HepG2 (cell line): ENCODE measurements around the gene SLC22A14. TPM values are rescaled to one million over a fixed set of nuclear protein-coding genes. Genes with fewer than 3 reads are reported as not detected.

ENCODE experiments used
- ATRX ChIP-seq: sonication (generic); formaldehyde crosslinking; IDR thresholded peaks from 2 replicates; pipeline ENCODE4 v1.4.0; 2020; ENCODE audit warnings: missing genetic modification reagents, borderline replicate concordance
- CHCHD3 ChIP-seq: sonication (generic); formaldehyde crosslinking; IDR thresholded peaks from 2 replicates; pipeline ENCODE4 v1.8.0; 2022; ENCODE audit warnings: mild to moderate bottlenecking, missing genetic modification reagents, moderate library complexity
- ELF1 ChIP-seq: sonication (generic); formaldehyde crosslinking; IDR thresholded peaks from 2 replicates; pipeline ENCODE4 v1.4.0; 2020; ENCODE audit warnings: missing genetic modification reagents
- ELF4 ChIP-seq: sonication (generic); formaldehyde crosslinking; IDR thresholded peaks from 2 replicates; pipeline ENCODE4 v1.5.0; 2020; ENCODE audit warnings: missing genetic modification reagents, mild to moderate bottlenecking, moderate library complexity, borderline replicate concordance
- FOXC1 ChIP-seq: sonication (generic); formaldehyde crosslinking; IDR thresholded peaks from 2 replicates; pipeline ENCODE4 v1.8.0; 2022; ENCODE audit warnings: mild to moderate bottlenecking, missing genetic modification reagents, borderline replicate concordance
- GZF1 ChIP-seq: sonication (generic); formaldehyde crosslinking; IDR thresholded peaks from 2 replicates; pipeline ENCODE4 v1.5.1; 2020; ENCODE audit warnings: mild to moderate bottlenecking, missing genetic modification reagents
- IRX3 ChIP-seq: sonication (generic); formaldehyde crosslinking; IDR thresholded peaks from 2 replicates; pipeline ENCODE4 v1.8.1; 2023; ENCODE audit warnings: mild to moderate bottlenecking, low read depth, missing genetic modification reagents, borderline replicate concordance
- NCOR1 ChIP-seq: fragments of 200-600 bp; sonication (generic); IDR thresholded peaks from 2 replicates; pipeline ENCODE4 v1.7.0; 2017; ENCODE audit warnings: antibody characterized with exemption, low read length, borderline replicate concordance
- PHB2 ChIP-seq: fragments of 450-650 bp; IDR thresholded peaks from 2 replicates; pipeline ENCODE4 v1.6.1; 2018; ENCODE audit not compliant: partially characterized antibody
- PRDM4 ChIP-seq: sonication (generic); formaldehyde crosslinking; IDR thresholded peaks from 2 replicates; pipeline ENCODE4 v1.9.0; 2021; ENCODE audit warnings: missing genetic modification reagents, borderline replicate concordance
- RFXANK ChIP-seq: IDR thresholded peaks from 2 replicates; pipeline ENCODE4 v1.6.1; 2016
- SALL1 ChIP-seq: sonication (generic); formaldehyde crosslinking; IDR thresholded peaks from 2 replicates; pipeline ENCODE4 v1.8.0; 2022; ENCODE audit warnings: mild to moderate bottlenecking, missing genetic modification reagents
- SIX4 ChIP-seq: sonication (generic); formaldehyde crosslinking; IDR thresholded peaks from 2 replicates; pipeline ENCODE4 v1.4.0; 2020; ENCODE audit warnings: missing genetic modification reagents
- ZBTB33 ChIP-seq: sonication (generic); formaldehyde crosslinking; IDR thresholded peaks from 2 replicates; pipeline ENCODE4 v1.4.0; 2020; ENCODE audit warnings: missing genetic modification reagents
- ZNF512B ChIP-seq: sonication (generic); formaldehyde crosslinking; IDR thresholded peaks from 2 replicates; pipeline ENCODE4 v1.5.1; 2020; ENCODE audit warnings: missing genetic modification reagents, mild to moderate bottlenecking, borderline replicate concordance
- ZNF513 ChIP-seq: sonication (generic); formaldehyde crosslinking; conservative IDR thresholded peaks from 2 replicates; pipeline ENCODE4 v1.5.0; 2020; ENCODE audit warnings: missing genetic modification reagents
- ZNF558 ChIP-seq: sonication (generic); formaldehyde crosslinking; IDR thresholded peaks from 2 replicates; pipeline ENCODE4 v1.9.0; 2022; ENCODE audit warnings: mild to moderate bottlenecking, missing genetic modification reagents, borderline replicate concordance
- ZNF790 ChIP-seq: sonication (generic); formaldehyde crosslinking; IDR thresholded peaks from 2 replicates; pipeline ENCODE4 v1.8.0; 2022; ENCODE audit warnings: missing genetic modification reagents, mild to moderate bottlenecking, borderline replicate concordance
- ZSCAN20 ChIP-seq: sonication (generic); formaldehyde crosslinking; IDR thresholded peaks from 2 replicates; pipeline ENCODE4 v1.4.0; 2020; ENCODE audit warnings: missing genetic modification reagents, mild to moderate bottlenecking, borderline replicate concordance
- polyA plus RNA-seq, 8 experiments: library from polyadenylated mRNA; depleted of rRNA in 3 of 8; stranded (reverse) in 7 of 8; unstranded in 1 of 8; fragments of >200 nt; fragmentation: Illumina TruSeq in 4 of 8; extraction: Trizol in 4 of 8; gene quantifications; 2 replicates each; pipeline versions ENCODE4 v1.2.1 to v1.2.3, GENCODE V29; 2011 to 2016; ENCODE audit warnings: low read depth in 4 of 8, missing spikeins in 1 of 8, mixed read lengths in 1 of 8; ENCODE audit not compliant: insufficient read depth in 1 of 8
- total RNA-seq, 5 experiments: library from RNA; depleted of rRNA; stranded (reverse); fragments of >200 nt; fragmentation: Illumina TruSeq; extraction: Trizol; gene quantifications; 2 replicates each; pipeline ENCODE4 v1.2.3, GENCODE V29; 2016; ENCODE audit warnings: low read depth in 1 of 5

SLC22A14 gene
- total and polyA plus RNA-seq, 2 of the 13 experiments (the other 11 are each of a cell fraction or from before 2014, with no cell fraction given): 0.03 TPM; not detected in 1

- TF ChIP-seq ZBTB33 (CRISPR knock-in tag): peak; percentile 63
- TF ChIP-seq NCOR1: peak; percentile 36; the same call in 1 of the 2 replicates
- no peak for TF ChIP-seq ATRX (CRISPR knock-in tag)
- peak; percentile 84; the same call in 1 of the 2 replicates for TF ChIP-seq CHCHD3 (CRISPR knock-in tag)
- TF ChIP-seq GZF1 (CRISPR knock-in tag): no peak; the same call in 1 of the 2 replicates
- TF ChIP-seq SALL1 (CRISPR knock-in tag): peak; percentile 97
- no peak for TF ChIP-seq ZNF513
- TF ChIP-seq FOXC1 (CRISPR knock-in tag): peak; percentile 99
- no peak for TF ChIP-seq RFXANK (CRISPR knock-in tag)
- TF ChIP-seq IRX3 (CRISPR knock-in tag): peak; percentile 88; the same call in 1 of the 2 replicates
- no peak for TF ChIP-seq ZNF512B (CRISPR knock-in tag)
- no peak for TF ChIP-seq ELF4 (CRISPR knock-in tag)
- no peak; the same call in 1 of the 2 replicates for TF ChIP-seq ZNF558
- no peak for TF ChIP-seq PRDM4 (CRISPR knock-in tag)
- 0 out of 2 replicates have a peak, but pooled peaks have one; percentile 21 for TF ChIP-seq SIX4
- peak; percentile 94; the same call in 1 of the 2 replicates for TF ChIP-seq ZNF790 (CRISPR knock-in tag)
- no peak for TF ChIP-seq PHB2
- TF ChIP-seq ELF1 (CRISPR knock-in tag): no peak
- TF ChIP-seq ZSCAN20 (CRISPR knock-in tag): peak; percentile 85
Observed at GRCh38 chr3:38346587-38347410, 64.7 kb downstream of the SLC22A14 start, which contains the start of gene XYLB (continued).
